Muscle of leg (tissue), 11 donors: Measurements from ENCODE around the gene CYSTM1. TPM values are rescaled to one million over a fixed set of nuclear protein-coding genes. Genes with fewer than 3 reads are reported as not detected.

ENCODE experiments used
- DNase-seq: peaks from one replicate; pipeline ENCODE4 v3.0.0; 2013
- H3K27ac ChIP-seq: one replicate; pipeline ENCODE4 v1.5.1; 2013; ENCODE audit warnings: mild to moderate bottlenecking, low read length, control low read depth
- H3K27me3 ChIP-seq: one replicate; pipeline ENCODE4 v1.6.1; 2013; ENCODE audit warnings: low read length; ENCODE audit not compliant: control insufficient read depth, insufficient read depth
- H3K36me3 ChIP-seq: one replicate; pipeline ENCODE4 v1.6.1; 2013; ENCODE audit warnings: low read length; ENCODE audit not compliant: control insufficient read depth, insufficient read depth
- H3K4me1 ChIP-seq: one replicate; pipeline ENCODE4 v1.6.1; 2013; ENCODE audit warnings: low read length; ENCODE audit not compliant: control insufficient read depth, insufficient read depth
- H3K4me3 ChIP-seq: one replicate; pipeline ENCODE4 v1.5.1; 2013; ENCODE audit warnings: low read length, control low read depth
- H3K9me3 ChIP-seq: replicated peaks from 2 replicates; pipeline ENCODE4 v1.6.1; 2013; ENCODE audit warnings: low read depth, low read length; ENCODE audit not compliant: control insufficient read depth
- WGBS: methylation state at CpG from one replicate; pipeline ENCODE4 v1.1.5; 2013; ENCODE audit warnings: missing lambda C conversion rate; ENCODE audit not compliant: insufficient coverage; 5-methylcytosine and 5-hydroxymethylcytosine counted together
- polyA plus RNA-seq, 8 donors: library from polyadenylated mRNA; unstranded; fragments of 120-200 nt; gene quantifications; one replicate each; pipeline versions ENCODE4 v1.2.1 to v1.2.3, GENCODE V29; 2013; ENCODE audit warnings: inconsistent platforms in 1 of 8, low replicate concordance in 1 of 8; ENCODE audit not compliant: insufficient read length in 8 of 8, insufficient read depth in 1 of 8
- total RNA-seq: library from RNA; stranded (reverse); fragments of 120-200 nt; gene quantifications from one replicate; pipeline ENCODE4 v1.2.4, GENCODE V29; 2013

CYSTM1 gene
- total and polyA plus RNA-seq, 9 donors = 20.0 to 36.5 (median 27.2) TPM

- WGBS = 83% methylated on average over 4 of the region's 9 CpGs
- H3K27ac ChIP-seq = no peak overlapping the region
- no peaks in the 10 kb centered on the region for H3K9me3 ChIP-seq
- H3K36me3 ChIP-seq = no peaks in the 10 kb centered on the region
- H3K27me3 ChIP-seq = no peaks in the 10 kb centered on the region
- no peak overlapping the region for H3K4me3 ChIP-seq
- no peak for DNase-seq
- peaks cover 12% of the 10 kb centered on the region for H3K4me1 ChIP-seq
These were observed 44.3 kb downstream of the CYSTM1 start for GRCh38 chr5:140219068-140219991.

GRCh38 chr5:140220032-140220697 lies 45.2 kb downstream of the CYSTM1 start:
- H3K27ac ChIP-seq = no peak overlapping the region
- H3K36me3 ChIP-seq = no peaks in the 10 kb centered on the region
- 57% methylated on average over 1 of the region's 3 CpGs for WGBS
- no peaks in the 10 kb centered on the region for H3K27me3 ChIP-seq
- H3K4me3 ChIP-seq = no peak overlapping the region
- no peak for DNase-seq
- peaks cover 12% of the 10 kb centered on the region for H3K4me1 ChIP-seq
- no peaks in the 10 kb centered on the region for H3K9me3 ChIP-seq

DNA sequence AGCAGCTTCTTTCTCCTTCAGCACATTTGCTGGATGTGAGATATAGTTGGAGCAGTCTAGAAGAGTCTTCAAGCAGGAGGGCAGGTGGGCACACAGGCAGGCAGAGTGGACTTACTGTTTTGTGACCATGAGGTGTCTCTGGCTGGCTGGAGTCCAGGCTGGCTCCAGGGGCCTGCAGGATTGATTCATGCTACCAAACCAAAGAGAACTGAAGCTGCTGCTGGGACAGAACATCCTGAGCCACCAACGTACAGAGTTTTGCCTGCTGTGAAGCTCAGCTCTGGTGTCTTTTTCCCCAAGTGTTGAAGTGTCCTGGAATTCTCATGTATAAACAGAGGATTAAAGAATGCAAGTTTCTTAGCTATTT lies 45.7 kb downstream of the CYSTM1 start:
- no peaks in the 10 kb centered on the region for H3K27me3 ChIP-seq
- H3K36me3 ChIP-seq = no peaks in the 10 kb centered on the region
- H3K4me1 ChIP-seq = peaks cover 12% of the 10 kb centered on the region
- no peak overlapping the region for H3K4me3 ChIP-seq
- H3K27ac ChIP-seq = no peak overlapping the region
- H3K9me3 ChIP-seq = no peaks in the 10 kb centered on the region
- DNase-seq = no peak
- no CpG with 5 or more reads among the region's 1 CpG for WGBS

DNA sequence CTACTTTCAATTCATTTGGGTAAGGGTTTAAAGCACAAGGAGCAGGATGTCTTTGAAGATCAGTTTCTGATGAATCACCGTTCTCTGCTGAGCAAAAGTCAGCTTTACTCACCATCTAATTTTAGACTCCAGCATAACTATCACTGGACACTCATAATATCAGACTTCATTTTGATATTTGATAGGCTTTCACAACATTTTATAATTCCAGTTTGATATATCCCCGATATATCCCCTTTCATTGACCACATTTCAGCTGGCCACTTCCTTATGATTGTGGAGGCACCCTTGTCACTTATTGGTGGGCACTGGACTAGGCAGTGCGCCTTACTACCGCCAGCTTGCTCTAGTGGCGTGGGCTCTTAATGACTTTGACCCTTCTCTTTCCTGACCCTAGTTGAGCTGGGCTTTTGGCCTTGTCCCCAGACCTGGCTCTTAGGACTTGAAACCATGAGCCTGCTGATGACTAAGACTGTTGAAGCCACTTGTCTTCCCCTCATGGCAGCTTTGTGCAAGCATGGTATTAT lies 46.8 kb downstream of the CYSTM1 start:
- 90% methylated on average over 3 of the region's 5 CpGs for WGBS

DNA sequence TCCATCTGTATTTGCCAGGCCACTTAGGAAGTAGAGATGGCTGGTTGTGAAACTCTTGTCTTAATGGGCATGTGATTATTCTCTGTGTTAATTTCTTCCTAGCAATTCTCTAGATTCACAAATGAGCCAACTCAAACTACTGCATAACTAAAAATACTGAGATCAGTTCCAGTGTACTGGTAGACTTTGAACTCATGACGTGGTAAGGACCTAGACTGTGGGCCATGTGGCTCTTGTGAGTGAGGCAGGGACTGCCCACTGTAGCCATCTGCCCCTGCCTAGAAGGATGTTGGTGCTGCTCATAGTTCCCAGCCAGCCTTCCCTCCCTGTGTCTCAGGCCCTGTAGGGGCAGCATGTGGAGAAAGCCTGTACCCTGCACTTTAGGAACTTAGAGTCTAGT lies 47.4 kb downstream of the CYSTM1 start:
- H3K4me3 ChIP-seq = no peak overlapping the region
- no peak for DNase-seq
- H3K9me3 ChIP-seq = no peaks in the 10 kb centered on the region
- H3K27ac ChIP-seq = peak overlapping the region; percentile 82
- WGBS = 75% methylated on average over 1 of the region's 1 CpG
- H3K4me1 ChIP-seq = peaks cover 12% of the 10 kb centered on the region
- H3K36me3 ChIP-seq = no peaks in the 10 kb centered on the region
- no peaks in the 10 kb centered on the region for H3K27me3 ChIP-seq

More for the DNA sequence above, 46.8 kb downstream of the CYSTM1 start:
- Histone ChIP-seq H3K36me3 (no peaks in the 10 kb centered on the region), H3K4me3 (no peak overlapping the region), H3K4me1 (peaks cover 12% of the 10 kb centered on the region), H3K9me3 (no peaks in the 10 kb centered on the region), H3K27me3 (no peaks in the 10 kb centered on the region), H3K27ac (peak overlapping the region; percentile 82)
- DNase-seq = no peak

GRCh38 chr5:140223567-140223966 lies 48.6 kb downstream of the CYSTM1 start:
- H3K4me1 ChIP-seq = peaks cover 12% of the 10 kb centered on the region
- WGBS = no CpG with 5 or more reads among the region's 3 CpGs
- peak overlapping the region; percentile 82 for H3K27ac ChIP-seq
- peak; percentile 54 for DNase-seq
- no peaks in the 10 kb centered on the region for H3K9me3 ChIP-seq
- H3K36me3 ChIP-seq = no peaks in the 10 kb centered on the region
- no peaks in the 10 kb centered on the region for H3K27me3 ChIP-seq
- H3K4me3 ChIP-seq = no peak overlapping the region

- peaks cover 12% of the 10 kb centered on the region for H3K4me1 ChIP-seq
- H3K27me3 ChIP-seq = no peaks in the 10 kb centered on the region
- WGBS = 80% methylated on average over 3 of the region's 3 CpGs
- H3K36me3 ChIP-seq = no peaks in the 10 kb centered on the region
- H3K4me3 ChIP-seq = no peak overlapping the region
- H3K9me3 ChIP-seq = no peaks in the 10 kb centered on the region
- no peak overlapping the region for H3K27ac ChIP-seq
- no peak for DNase-seq
These were observed 49.7 kb downstream of the CYSTM1 start for GRCh38 chr5:140224658-140225057.

DNA sequence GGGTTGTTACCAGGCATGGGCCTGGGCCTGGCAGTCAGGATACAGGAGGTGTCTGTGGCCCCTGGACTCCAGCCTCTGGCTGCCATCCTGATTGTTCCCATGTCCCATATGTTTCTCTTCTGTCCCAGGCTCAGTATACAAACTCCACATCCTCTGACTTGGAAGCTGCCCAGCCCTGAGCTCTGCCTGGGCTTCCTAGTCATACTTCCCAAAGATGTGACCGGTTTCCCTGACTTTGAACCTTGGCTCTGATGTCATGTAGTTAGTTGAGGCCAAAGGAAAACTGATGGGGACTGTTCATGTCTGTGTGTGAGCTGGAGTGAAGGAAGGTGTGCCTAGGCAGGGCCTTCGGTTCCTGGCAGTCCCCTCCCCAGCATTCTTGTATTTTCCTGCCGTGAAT lies 50.4 kb downstream of the CYSTM1 start:
- WGBS = 100% methylated on average over 2 of the region's 3 CpGs
- H3K27me3 ChIP-seq = no peaks in the 10 kb centered on the region
- no peaks in the 10 kb centered on the region for H3K36me3 ChIP-seq
- no peak overlapping the region for H3K4me3 ChIP-seq
- no peak for DNase-seq
- no peaks in the 10 kb centered on the region for H3K9me3 ChIP-seq
- no peak overlapping the region for H3K27ac ChIP-seq
- H3K4me1 ChIP-seq = peaks cover 12% of the 10 kb centered on the region

- H3K27ac ChIP-seq = no peak overlapping the region
- no peaks in the 10 kb centered on the region for H3K36me3 ChIP-seq
- H3K27me3 ChIP-seq = no peaks in the 10 kb centered on the region
- no peak for DNase-seq
- no peak overlapping the region for H3K4me3 ChIP-seq
- H3K4me1 ChIP-seq = peaks cover 8% of the 10 kb centered on the region
- 100% methylated on average over 2 of the region's 2 CpGs for WGBS
- H3K9me3 ChIP-seq = no peaks in the 10 kb centered on the region
These were observed 52.1 kb downstream of the CYSTM1 start for GRCh38 chr5:140227046-140227445.

GRCh38 chr5:140228364-140228837 lies 53.4 kb downstream of the CYSTM1 start:
- Histone ChIP-seq H3K36me3 (no peaks in the 10 kb centered on the region), H3K9me3 (no peaks in the 10 kb centered on the region), H3K4me3 (no peak overlapping the region), H3K4me1 (peaks cover 4% of the 10 kb centered on the region), H3K27me3 (no peaks in the 10 kb centered on the region), H3K27ac (no peak overlapping the region)
- DNase-seq = no peak
- WGBS = 76% methylated on average over 7 of the region's 7 CpGs
